GM20431 (cell line): ENCODE data around the gene SLC35G2.
"Not testable (repeated sequence)": the region's sequence is repeated elsewhere in the genome, so short reads cannot be mapped to it uniquely, and the experiment has no call there.

Experiments
- in situ Hi-C: fragments of 300-500 bp; cut with MseI, MboI; formaldehyde crosslinking; loops from one replicate; pipeline ENCODE4 v1.15.0; 2020; ENCODE audit warnings: low sequenced_read_pairs; ENCODE audit not compliant: unreplicated experiment

The SLC35G2 gene

GRCh38 chr3:136883967-136884720, 65.2 kb downstream of the SLC35G2 start:
- in situ Hi-C loops: no loop called here

GRCh38 chr3:136885357-136886213, 66.7 kb downstream of the SLC35G2 start:
- in situ Hi-C loops: no loop called here

- in situ Hi-C loops: no loop called here
Measured at GRCh38 chr3:136889947-136890346, 71.0 kb downstream of the SLC35G2 start.

- in situ Hi-C loops: no loop called here
Measured at GRCh38 chr3:136891934-136892855, 73.3 kb downstream of the SLC35G2 start.

- in situ Hi-C loops: no loop called here
Measured at GRCh38 chr3:136893848-136894443, 75.0 kb downstream of the SLC35G2 start.

GRCh38 chr3:136897171-136897570, 78.2 kb downstream of the SLC35G2 start:
- in situ Hi-C loops: not testable (repeated sequence)

GRCh38 chr3:136898549-136898948, 79.6 kb downstream of the SLC35G2 start:
- in situ Hi-C loops: no loop called here

GRCh38 chr3:136898954-136899353, 80.0 kb downstream of the SLC35G2 start:
- in situ Hi-C loops: no loop called here

GRCh38 chr3:136899622-136900158, 80.8 kb downstream of the SLC35G2 start:
- in situ Hi-C loops: no loop called here

- in situ Hi-C loops: not testable (repeated sequence)
Measured at GRCh38 chr3:136900694-136901093, 81.8 kb downstream of the SLC35G2 start.

GRCh38 chr3:136901391-136901790, 82.5 kb downstream of the SLC35G2 start:
- in situ Hi-C loops: no loop called here

- in situ Hi-C loops: not testable (repeated sequence)
Measured at GRCh38 chr3:136902530-136902929, 83.6 kb downstream of the SLC35G2 start.

- in situ Hi-C loops: no loop called here
Measured at GRCh38 chr3:136903899-136904298, 85.0 kb downstream of the SLC35G2 start.

GRCh38 chr3:136904746-136905145, 85.8 kb downstream of the SLC35G2 start:
- in situ Hi-C loops: no loop called here
